ENCODE results near the gene CORO6. TPM values are rescaled to one million over a fixed set of nuclear protein-coding genes. Genes with fewer than 3 reads are reported as not detected.

CORO6 gene
- total and polyA plus RNA-seq, 2 of the 13 experiments (the other 11 are each of a cell fraction or from before 2014, with no cell fraction given): 0.42 to 0.82 TPM

DNA sequence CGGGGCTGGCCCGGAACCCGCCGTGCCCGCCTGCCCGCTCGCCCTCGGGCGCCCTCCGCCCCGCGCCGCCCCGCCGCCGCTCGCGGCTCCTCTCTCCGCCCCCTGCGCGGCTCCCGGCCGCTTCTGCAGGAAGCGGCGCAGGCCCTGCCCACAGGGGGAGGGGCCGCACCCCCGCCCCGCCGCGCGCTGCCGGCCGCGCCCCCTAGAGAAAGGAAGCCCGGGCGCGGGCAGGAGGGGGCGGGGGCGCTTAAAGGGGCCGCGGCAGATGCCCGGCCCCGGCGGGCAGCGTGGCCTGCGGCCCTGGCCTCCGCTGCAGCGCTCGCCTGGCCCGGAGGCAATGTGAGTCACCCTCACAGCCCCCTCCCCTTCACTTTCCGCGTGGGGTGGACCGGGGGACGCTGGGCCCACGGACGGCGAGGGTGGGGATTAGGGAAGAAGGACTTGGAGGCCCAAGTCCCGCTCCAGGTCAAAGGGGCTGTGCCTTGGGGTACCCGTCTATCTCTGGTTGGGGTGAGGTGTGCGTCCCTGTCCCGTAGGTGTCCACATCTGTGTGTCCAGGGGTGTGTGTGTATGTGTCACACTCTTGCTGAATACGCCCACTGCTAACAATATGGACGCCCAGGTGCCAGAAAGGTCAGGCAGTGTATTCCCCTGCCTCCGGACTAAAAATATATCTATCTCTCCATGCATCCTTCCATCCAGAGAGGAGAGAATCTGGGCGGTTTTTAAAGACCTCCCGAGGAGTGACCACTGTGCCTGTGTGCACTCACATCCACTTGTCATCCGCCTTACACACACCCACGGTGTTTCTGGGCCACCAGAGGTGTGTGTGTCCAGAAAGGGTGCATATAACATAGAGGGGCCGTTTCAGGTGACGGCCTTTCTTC is 32.9 kb downstream of the CORO6 start, which contains the start of gene GIT1 (continued):
- TF ChIP-seq, protein P1, sequence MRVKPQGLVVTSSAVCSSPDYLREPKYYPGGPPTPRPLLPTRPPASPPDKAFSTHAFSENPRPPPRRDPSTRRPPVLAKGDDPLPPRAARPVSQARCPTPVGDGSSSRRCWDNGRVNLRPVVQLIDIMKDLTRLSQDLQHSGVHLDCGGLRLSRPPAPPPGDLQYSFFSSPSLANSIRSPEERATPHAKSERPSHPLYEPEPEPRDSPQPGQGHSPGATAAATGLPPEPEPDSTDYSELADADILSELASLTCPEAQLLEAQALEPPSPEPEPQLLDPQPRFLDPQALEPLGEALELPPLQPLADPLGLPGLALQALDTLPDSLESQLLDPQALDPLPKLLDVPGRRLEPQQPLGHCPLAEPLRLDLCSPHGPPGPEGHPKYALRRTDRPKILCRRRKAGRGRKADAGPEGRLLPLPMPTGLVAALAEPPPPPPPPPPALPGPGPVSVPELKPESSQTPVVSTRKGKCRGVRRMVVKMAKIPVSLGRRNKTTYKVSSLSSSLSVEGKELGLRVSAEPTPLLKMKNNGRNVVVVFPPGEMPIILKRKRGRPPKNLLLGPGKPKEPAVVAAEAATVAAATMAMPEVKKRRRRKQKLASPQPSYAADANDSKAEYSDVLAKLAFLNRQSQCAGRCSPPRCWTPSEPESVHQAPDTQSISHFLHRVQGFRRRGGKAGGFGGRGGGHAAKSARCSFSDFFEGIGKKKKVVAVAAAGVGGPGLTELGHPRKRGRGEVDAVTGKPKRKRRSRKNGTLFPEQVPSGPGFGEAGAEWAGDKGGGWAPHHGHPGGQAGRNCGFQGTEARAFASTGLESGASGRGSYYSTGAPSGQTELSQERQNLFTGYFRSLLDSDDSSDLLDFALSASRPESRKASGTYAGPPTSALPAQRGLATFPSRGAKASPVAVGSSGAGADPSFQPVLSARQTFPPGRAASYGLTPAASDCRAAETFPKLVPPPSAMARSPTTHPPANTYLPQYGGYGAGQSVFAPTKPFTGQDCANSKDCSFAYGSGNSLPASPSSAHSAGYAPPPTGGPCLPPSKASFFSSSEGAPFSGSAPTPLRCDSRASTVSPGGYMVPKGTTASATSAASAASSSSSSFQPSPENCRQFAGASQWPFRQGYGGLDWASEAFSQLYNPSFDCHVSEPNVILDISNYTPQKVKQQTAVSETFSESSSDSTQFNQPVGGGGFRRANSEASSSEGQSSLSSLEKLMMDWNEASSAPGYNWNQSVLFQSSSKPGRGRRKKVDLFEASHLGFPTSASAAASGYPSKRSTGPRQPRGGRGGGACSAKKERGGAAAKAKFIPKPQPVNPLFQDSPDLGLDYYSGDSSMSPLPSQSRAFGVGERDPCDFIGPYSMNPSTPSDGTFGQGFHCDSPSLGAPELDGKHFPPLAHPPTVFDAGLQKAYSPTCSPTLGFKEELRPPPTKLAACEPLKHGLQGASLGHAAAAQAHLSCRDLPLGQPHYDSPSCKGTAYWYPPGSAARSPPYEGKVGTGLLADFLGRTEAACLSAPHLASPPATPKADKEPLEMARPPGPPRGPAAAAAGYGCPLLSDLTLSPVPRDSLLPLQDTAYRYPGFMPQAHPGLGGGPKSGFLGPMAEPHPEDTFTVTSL (CRISPR knock-in tag; IDR thresholded peaks at IDR 0.05; ENCODE audit: borderline replicate concordance): no peak
- TF ChIP-seq ZNF781 (CRISPR knock-in tag; IDR thresholded peaks at IDR 0.05; ENCODE audit: borderline replicate concordance, not compliant biosample characterization) (no peak), KDM4B (CRISPR knock-in tag; IDR thresholded peaks at IDR 0.05) (no peak), SPEN (CRISPR knock-in tag; IDR thresholded peaks at IDR 0.05; ENCODE audit: low read depth) (no peak; the same call in 1 of the 2 replicates), HOXA5 (CRISPR knock-in tag; IDR thresholded peaks at IDR 0.05) (no peak), ZNF777 (CRISPR knock-in tag; IDR thresholded peaks at IDR 0.05) (no peak), SALL2 (CRISPR knock-in tag; IDR thresholded peaks at IDR 0.05) (no peak), ASH2L (IDR thresholded peaks at IDR 0.05; ENCODE audit: insufficient read length, low read depth, low read length) (peak; percentile 48), THAP11 (CRISPR knock-in tag; IDR thresholded peaks at IDR 0.05) (peak; percentile 53), ATRX (CRISPR knock-in tag; IDR thresholded peaks at IDR 0.05; ENCODE audit: borderline replicate concordance) (no peak), NR2F6 (IDR thresholded peaks at IDR 0.05) (no peak), NR2F6 (CRISPR knock-in tag; IDR thresholded peaks at IDR 0.05) (0 out of 2 replicates have a peak, but pooled peaks have one; percentile 3), RARG (CRISPR knock-in tag; IDR thresholded peaks at IDR 0.05; ENCODE audit: low read depth) (no peak), PITX1 (CRISPR knock-in tag; IDR thresholded peaks at IDR 0.05) (no peak)
- TF ChIP-seq, protein P2, sequence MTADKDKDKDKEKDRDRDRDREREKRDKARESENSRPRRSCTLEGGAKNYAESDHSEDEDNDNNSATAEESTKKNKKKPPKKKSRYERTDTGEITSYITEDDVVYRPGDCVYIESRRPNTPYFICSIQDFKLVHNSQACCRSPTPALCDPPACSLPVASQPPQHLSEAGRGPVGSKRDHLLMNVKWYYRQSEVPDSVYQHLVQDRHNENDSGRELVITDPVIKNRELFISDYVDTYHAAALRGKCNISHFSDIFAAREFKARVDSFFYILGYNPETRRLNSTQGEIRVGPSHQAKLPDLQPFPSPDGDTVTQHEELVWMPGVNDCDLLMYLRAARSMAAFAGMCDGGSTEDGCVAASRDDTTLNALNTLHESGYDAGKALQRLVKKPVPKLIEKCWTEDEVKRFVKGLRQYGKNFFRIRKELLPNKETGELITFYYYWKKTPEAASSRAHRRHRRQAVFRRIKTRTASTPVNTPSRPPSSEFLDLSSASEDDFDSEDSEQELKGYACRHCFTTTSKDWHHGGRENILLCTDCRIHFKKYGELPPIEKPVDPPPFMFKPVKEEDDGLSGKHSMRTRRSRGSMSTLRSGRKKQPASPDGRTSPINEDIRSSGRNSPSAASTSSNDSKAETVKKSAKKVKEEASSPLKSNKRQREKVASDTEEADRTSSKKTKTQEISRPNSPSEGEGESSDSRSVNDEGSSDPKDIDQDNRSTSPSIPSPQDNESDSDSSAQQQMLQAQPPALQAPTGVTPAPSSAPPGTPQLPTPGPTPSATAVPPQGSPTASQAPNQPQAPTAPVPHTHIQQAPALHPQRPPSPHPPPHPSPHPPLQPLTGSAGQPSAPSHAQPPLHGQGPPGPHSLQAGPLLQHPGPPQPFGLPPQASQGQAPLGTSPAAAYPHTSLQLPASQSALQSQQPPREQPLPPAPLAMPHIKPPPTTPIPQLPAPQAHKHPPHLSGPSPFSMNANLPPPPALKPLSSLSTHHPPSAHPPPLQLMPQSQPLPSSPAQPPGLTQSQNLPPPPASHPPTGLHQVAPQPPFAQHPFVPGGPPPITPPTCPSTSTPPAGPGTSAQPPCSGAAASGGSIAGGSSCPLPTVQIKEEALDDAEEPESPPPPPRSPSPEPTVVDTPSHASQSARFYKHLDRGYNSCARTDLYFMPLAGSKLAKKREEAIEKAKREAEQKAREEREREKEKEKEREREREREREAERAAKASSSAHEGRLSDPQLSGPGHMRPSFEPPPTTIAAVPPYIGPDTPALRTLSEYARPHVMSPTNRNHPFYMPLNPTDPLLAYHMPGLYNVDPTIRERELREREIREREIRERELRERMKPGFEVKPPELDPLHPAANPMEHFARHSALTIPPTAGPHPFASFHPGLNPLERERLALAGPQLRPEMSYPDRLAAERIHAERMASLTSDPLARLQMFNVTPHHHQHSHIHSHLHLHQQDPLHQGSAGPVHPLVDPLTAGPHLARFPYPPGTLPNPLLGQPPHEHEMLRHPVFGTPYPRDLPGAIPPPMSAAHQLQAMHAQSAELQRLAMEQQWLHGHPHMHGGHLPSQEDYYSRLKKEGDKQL (CRISPR knock-in tag; IDR thresholded peaks at IDR 0.05; ENCODE audit: low read depth): no peak
- TF ChIP-seq, protein P3, sequence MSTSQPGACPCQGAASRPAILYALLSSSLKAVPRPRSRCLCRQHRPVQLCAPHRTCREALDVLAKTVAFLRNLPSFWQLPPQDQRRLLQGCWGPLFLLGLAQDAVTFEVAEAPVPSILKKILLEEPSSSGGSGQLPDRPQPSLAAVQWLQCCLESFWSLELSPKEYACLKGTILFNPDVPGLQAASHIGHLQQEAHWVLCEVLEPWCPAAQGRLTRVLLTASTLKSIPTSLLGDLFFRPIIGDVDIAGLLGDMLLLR (CRISPR knock-in tag; IDR thresholded peaks at IDR 0.05): no peak
